GM23338 (cell line): ENCODE data around the gene PCDHA9. TPM values are rescaled to one million over a fixed set of nuclear protein-coding genes. Genes with fewer than 3 reads are reported as not detected.

Source experiments
- ATAC-seq: fragments of 200-7000 bp; cut with Tn5 transposase; 3 replicates; pipeline ENCODE4 v1.9.1; 2020
- DNase-seq: peaks from one replicate; pipeline ENCODE4 v3.0.0-alpha.2; 2015; ENCODE audit warnings: low spot score
- H2AFZ ChIP-seq: fragments of 200-600 bp; sonication (generic); 2 replicates; pipeline ENCODE4 v1.8.0; 2016; ENCODE audit warnings: antibody characterized with exemption, mild to moderate bottlenecking, moderate library complexity
- H3F3A ChIP-seq: fragments of 200-600 bp; sonication (generic); replicated peaks from 2 replicates; pipeline ENCODE4 v1.8.0; 2017; ENCODE audit warnings: antibody characterized with exemption, mixed run types, low read depth
- H3K27ac ChIP-seq: fragments of 200-600 bp; sonication (generic); 2 replicates; pipeline ENCODE4 v1.6.1; 2016; ENCODE audit warnings: low read depth
- H3K27me3 ChIP-seq: fragments of 200-600 bp; sonication (generic); 2 replicates; pipeline ENCODE4 v1.8.0; 2016; ENCODE audit warnings: mild to moderate bottlenecking, mixed run types, moderate library complexity; ENCODE audit not compliant: insufficient read depth
- H3K36me3 ChIP-seq: fragments of 200-600 bp; sonication (generic); 2 replicates; pipeline ENCODE4 v1.8.0; 2016; ENCODE audit warnings: mild to moderate bottlenecking; ENCODE audit not compliant: insufficient read depth
- H3K4me1 ChIP-seq: fragments of 200-600 bp; sonication (generic); 2 replicates; pipeline ENCODE4 v1.8.0; 2016; ENCODE audit warnings: mild to moderate bottlenecking, moderate library complexity; ENCODE audit not compliant: insufficient read depth
- H3K4me2 ChIP-seq: fragments of 200-600 bp; sonication (generic); 2 replicates; pipeline ENCODE4 v1.7.1; 2017; ENCODE audit warnings: mixed run types
- H3K4me3 ChIP-seq: fragments of 200-600 bp; sonication (generic); 2 replicates; pipeline ENCODE4 v1.6.1; 2016; ENCODE audit warnings: mixed run types
- H3K79me2 ChIP-seq: fragments of 200-600 bp; sonication (generic); replicated peaks from 2 replicates; pipeline ENCODE4 v1.8.0; 2017; ENCODE audit warnings: mild to moderate bottlenecking; ENCODE audit not compliant: insufficient read depth
- H3K9me2 ChIP-seq: fragments of 200-600 bp; sonication (generic); 2 replicates; pipeline ENCODE4 v1.8.0; 2017; ENCODE audit not compliant: insufficient read depth
- H4K20me1 ChIP-seq: fragments of 200-600 bp; sonication (generic); replicated peaks from 2 replicates; pipeline ENCODE4 v1.8.0; 2017; ENCODE audit warnings: mild to moderate bottlenecking; ENCODE audit not compliant: insufficient read depth
- H3K27ac Mint-ChIP-seq: 2 replicates; pipeline ENCODE4 v1.8.0; 2020; ENCODE audit warnings: inconsistent platforms, mild to moderate bottlenecking, moderate library complexity, mixed read lengths
- H3K27me3 Mint-ChIP-seq: 3 replicates; pipeline ENCODE4 v1.8.0; 2022; ENCODE audit warnings: low read depth, mild to moderate bottlenecking, moderate library complexity, mixed read lengths, inconsistent platforms; ENCODE audit not compliant: insufficient read depth, poor library complexity
- H3K36me3 Mint-ChIP-seq: 3 replicates; pipeline ENCODE4 v1.8.0; 2021; ENCODE audit warnings: low read depth, mild to moderate bottlenecking, inconsistent platforms, moderate library complexity, mixed read lengths
- H3K4me1 Mint-ChIP-seq: 3 replicates; pipeline ENCODE4 v1.8.0; 2020; ENCODE audit warnings: mild to moderate bottlenecking, inconsistent platforms, mixed read lengths
- H3K4me3 Mint-ChIP-seq: 3 replicates; pipeline ENCODE4 v1.8.0; 2021; ENCODE audit warnings: moderate library complexity, mild to moderate bottlenecking, inconsistent platforms, mixed read lengths
- H3K9me3 Mint-ChIP-seq: 3 replicates; pipeline ENCODE4 v1.8.0; 2020; ENCODE audit warnings: moderate library complexity, mild to moderate bottlenecking, inconsistent platforms, mixed read lengths
- CREB1 ChIP-seq: fragments of 250-450 bp; sonication (Bioruptor Pico); IDR thresholded peaks from 2 replicates; pipeline ENCODE4 v1.5.0; 2020; ENCODE audit warnings: low read depth, mild to moderate bottlenecking, moderate library complexity
- CTCF ChIP-seq, 2 experiments: fragments of 200-600 bp in 1 of 2; sonication (generic) in 1 of 2; conservative IDR thresholded peaks; 2 replicates each; pipeline versions ENCODE4 v1.5.1 to v1.6.1; 2016 to 2017; ENCODE audit warnings: antibody characterized with exemption in 2 of 2, low read depth in 2 of 2, mild to moderate bottlenecking in 2 of 2, moderate library complexity in 1 of 2
- EZH2 ChIP-seq: fragments of 200-600 bp; sonication (generic); IDR thresholded peaks from one replicate; pipeline ENCODE4 v1.8.0; 2017; ENCODE audit warnings: antibody characterized with exemption, mild to moderate bottlenecking, low read depth; ENCODE audit not compliant: unreplicated experiment
- EZH2phosphoT487 ChIP-seq: fragments of 200-600 bp; sonication (generic); IDR thresholded peaks from one replicate; pipeline ENCODE4 v1.8.1; 2018; ENCODE audit warnings: antibody characterized with exemption; ENCODE audit not compliant: unreplicated experiment
- JUNB ChIP-seq: IDR thresholded peaks from one replicate; pipeline ENCODE4 v1.6.1; 2016; ENCODE audit warnings: antibody characterized with exemption; ENCODE audit not compliant: unreplicated experiment
- NANOG ChIP-seq: IDR thresholded peaks from 2 replicates; pipeline ENCODE4 v1.6.1; 2016; ENCODE audit warnings: antibody characterized with exemption, borderline replicate concordance
- POLR2AphosphoS5 ChIP-seq: IDR thresholded peaks from 2 replicates; pipeline ENCODE4 v1.6.1; 2016; ENCODE audit warnings: antibody characterized with exemption, low read depth
- STAT1 ChIP-seq: IDR thresholded peaks from one replicate; pipeline ENCODE4 v1.6.1; 2016; ENCODE audit warnings: antibody characterized with exemption; ENCODE audit not compliant: unreplicated experiment
- ZNF114 ChIP-seq: fragments of 250-450 bp; sonication (Bioruptor Pico); IDR thresholded peaks from 2 replicates; pipeline ENCODE4 v1.5.0; 2020; ENCODE audit warnings: mild to moderate bottlenecking, moderate library complexity
- ZNF331 ChIP-seq: fragments of 250-450 bp; sonication (Bioruptor Pico); IDR thresholded peaks from 2 replicates; pipeline ENCODE4 v1.5.0; 2020; ENCODE audit warnings: low read depth, mild to moderate bottlenecking, moderate library complexity
- polyA plus RNA-seq: library from polyadenylated mRNA; unstranded; fragments of >200 nt; fragmentation: Nextera tagmentation; extraction: Ambion mirVana; gene quantifications from 2 replicates; pipeline ENCODE4 v1.2.1, GENCODE V29; 2016
- total RNA-seq: library from RNA; depleted of rRNA; stranded (reverse); fragments of >200 nt; shearing (Covaris generic); gene quantifications from 2 replicates; pipeline ENCODE4 v1.2.3, GENCODE V29; 2014
- TF ChIP-seq, protein P1 (sequence below): IDR thresholded peaks from 2 replicates; pipeline ENCODE4 v1.6.1; 2016; ENCODE audit warnings: antibody characterized with exemption

The PCDHA9 gene
- total and polyA plus RNA-seq, 2 experiments from 2014 or later: 1.6 to 3.3 TPM

GRCh38 chr5:140835622-140836510, 12.3 kb upstream of the PCDHA9 start (continued):
- no peak for TF ChIP-seq ZNF331 (CRISPR knock-in tag)
- TF ChIP-seq, protein P1, sequence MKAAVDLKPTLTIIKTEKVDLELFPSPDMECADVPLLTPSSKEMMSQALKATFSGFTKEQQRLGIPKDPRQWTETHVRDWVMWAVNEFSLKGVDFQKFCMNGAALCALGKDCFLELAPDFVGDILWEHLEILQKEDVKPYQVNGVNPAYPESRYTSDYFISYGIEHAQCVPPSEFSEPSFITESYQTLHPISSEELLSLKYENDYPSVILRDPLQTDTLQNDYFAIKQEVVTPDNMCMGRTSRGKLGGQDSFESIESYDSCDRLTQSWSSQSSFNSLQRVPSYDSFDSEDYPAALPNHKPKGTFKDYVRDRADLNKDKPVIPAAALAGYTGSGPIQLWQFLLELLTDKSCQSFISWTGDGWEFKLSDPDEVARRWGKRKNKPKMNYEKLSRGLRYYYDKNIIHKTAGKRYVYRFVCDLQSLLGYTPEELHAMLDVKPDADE: no peak
- no peak for TF ChIP-seq EZH2phosphoT487
- TF ChIP-seq CREB1 (CRISPR knock-in tag): no peak
- no peak for TF ChIP-seq EZH2
- no peak for TF ChIP-seq NANOG
- TF ChIP-seq JUNB: no peak
- TF ChIP-seq ZNF114 (CRISPR knock-in tag): no peak
- TF ChIP-seq STAT1: no peak
- no peak for TF ChIP-seq POLR2AphosphoS5

GRCh38 chr5:140840978-140841962, 6.9 kb upstream of the PCDHA9 start, which contains the start of gene PCDHA8:
PCDHA8 (plus strand) TSS chr5:140841187; CDS start chr5:140841322, 135 bp downstream.
- no peaks in the 10 kb centered on the region for H3K4me1 ChIP-seq
- Mint-ChIP-seq H3K4me3 (peak within 1 kb of the TSS; percentile 34; the same call in 1 of the 3 replicates), H3K27ac (no peak within 1 kb of the TSS), H3K27me3 (no peaks in the 10 kb centered on the region), H3K36me3 (peaks cover 11% of the 10 kb centered on the region), H3K9me3 (peaks cover 4% of the 10 kb centered on the region; the same call in 1 of the 3 replicates), H3K4me1 (no peaks in the 10 kb centered on the region; the same call in 2 of the 3 replicates)
- no peak within 1 kb of the TSS for H3K27ac ChIP-seq
- H3F3A ChIP-seq: no peaks in the 10 kb centered on the region
- no peak within 1 kb of the TSS for H2AFZ ChIP-seq
- H3K9me2 ChIP-seq: no peaks in the 10 kb centered on the region
- H3K79me2 ChIP-seq: no peaks in the 10 kb centered on the region
- peak; percentile 75 for ATAC-seq
- DNase-seq: peak; percentile 88
- H3K4me2 ChIP-seq: no peak within 1 kb of the TSS
- H3K4me3 ChIP-seq: no peak within 1 kb of the TSS
- H3K27me3 ChIP-seq: no peaks in the 10 kb centered on the region
- peak; percentile 75 to 83 for TF ChIP-seq CTCF (conservative IDR thresholded peaks at IDR 0.05; ENCODE audit: low read depth in 2 of 2)
- no peak for TF ChIP-seq ZNF331 (CRISPR knock-in tag)
- TF ChIP-seq EZH2: no peak
- TF ChIP-seq EZH2phosphoT487: no peak
- H4K20me1 ChIP-seq: no peaks in the 10 kb centered on the region; the same call in 1 of the 2 replicates
- H3K36me3 ChIP-seq: peaks cover 4% of the 10 kb centered on the region; the same call in 1 of the 2 replicates
